Loucy (cell line): ENCODE measurements around the gene HS1BP3.

Experiments
- H2AFZ ChIP-seq: fragments of 200-600 bp; sonication (generic); 2 replicates; pipeline ENCODE4 v1.6.0; 2016; ENCODE audit warnings: antibody characterized with exemption, mild to moderate bottlenecking, low read length, moderate library complexity
- H3F3A ChIP-seq: fragments of 200-600 bp; 2 replicates; pipeline ENCODE4 v1.6.0; 2016; ENCODE audit warnings: antibody characterized with exemption, low read depth, mild to moderate bottlenecking
- H3K27me3 ChIP-seq: fragments of 200-600 bp; sonication (generic); 2 replicates; pipeline ENCODE4 v1.6.1; 2014; ENCODE audit warnings: low read length, mild to moderate bottlenecking; ENCODE audit not compliant: insufficient read depth, poor library complexity, severe bottlenecking
- H3K36me3 ChIP-seq: fragments of 200-600 bp; sonication (generic); 2 replicates; pipeline ENCODE4 v1.6.1; 2016; ENCODE audit warnings: low read length; ENCODE audit not compliant: insufficient read depth
- H3K4me1 ChIP-seq: fragments of 200-600 bp; sonication (generic); 2 replicates; pipeline ENCODE4 v1.5.1; 2014; ENCODE audit warnings: low read length, mild to moderate bottlenecking; ENCODE audit not compliant: insufficient read depth, poor library complexity, severe bottlenecking
- H3K4me2 ChIP-seq: fragments of 200-600 bp; sonication (generic); 2 replicates; pipeline ENCODE4 v1.6.0; 2014; ENCODE audit warnings: antibody characterized with exemption, low read length, low read depth, mild to moderate bottlenecking; ENCODE audit not compliant: poor library complexity, severe bottlenecking
- H3K4me3 ChIP-seq: fragments of 200-600 bp; sonication (generic); 2 replicates; pipeline ENCODE4 v1.5.1; 2014; ENCODE audit warnings: low read length, mild to moderate bottlenecking, mixed read lengths; ENCODE audit not compliant: poor library complexity, severe bottlenecking
- H3K79me2 ChIP-seq: fragments of 200-600 bp; sonication (generic); 2 replicates; pipeline ENCODE4 v1.6.1; 2014; ENCODE audit warnings: low read length; ENCODE audit not compliant: insufficient read depth
- H3K9ac ChIP-seq: fragments of 200-600 bp; sonication (generic); 2 replicates; pipeline ENCODE4 v1.6.0; 2014; ENCODE audit warnings: mild to moderate bottlenecking, low read depth, low read length, moderate library complexity; ENCODE audit not compliant: poor library complexity, severe bottlenecking
- H3K9me2 ChIP-seq: fragments of 200-600 bp; sonication (generic); replicated peaks from 2 replicates; pipeline ENCODE4 v1.6.1; 2016; ENCODE audit warnings: low read depth, low read length, mixed read lengths
- H3K9me3 ChIP-seq: fragments of 200-600 bp; sonication (generic); 2 replicates; pipeline ENCODE4 v1.6.1; 2014; ENCODE audit warnings: mild to moderate bottlenecking, antibody characterized with exemption, low read length, low read depth; ENCODE audit not compliant: insufficient read depth
- H4K20me1 ChIP-seq: fragments of 200-600 bp; sonication (generic); 2 replicates; pipeline ENCODE4 v1.6.0; 2014; ENCODE audit warnings: antibody characterized with exemption, low read length, mild to moderate bottlenecking; ENCODE audit not compliant: insufficient read depth, poor library complexity, severe bottlenecking
- EZH2phosphoT487 ChIP-seq: fragments of 200-600 bp; IDR thresholded peaks from 2 replicates; pipeline ENCODE4 v1.6.1; 2018; ENCODE audit warnings: antibody characterized with exemption, mild to moderate bottlenecking, moderate library complexity, borderline replicate concordance
- TF ChIP-seq, protein P1 (sequence below): fragments of 200-600 bp; sonication (generic); conservative IDR thresholded peaks from 2 replicates; pipeline ENCODE4 v1.5.1; 2014; ENCODE audit warnings: mild to moderate bottlenecking, antibody characterized with exemption, low read length

HS1BP3 gene

DNA sequence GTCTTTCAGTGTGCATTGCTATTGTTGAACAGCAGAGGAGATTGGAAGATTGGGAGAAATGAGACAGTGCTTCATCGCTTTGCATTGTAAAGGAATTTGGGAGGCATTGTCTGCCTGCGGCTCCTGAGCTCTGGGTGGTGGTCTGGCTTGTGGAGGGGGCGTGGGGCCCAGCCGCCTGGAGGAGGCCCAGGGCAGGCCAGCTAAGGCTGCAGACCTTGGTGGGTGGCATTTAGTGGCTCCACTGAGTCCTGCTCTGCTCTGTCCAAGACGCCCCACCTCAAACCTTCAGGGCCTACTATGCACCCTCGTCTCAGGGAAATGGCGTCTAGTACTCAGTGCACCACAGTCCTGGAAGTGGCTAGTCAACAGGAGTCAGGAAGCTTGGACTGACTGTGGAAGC is 5.7 kb upstream of the HS1BP3 start:
- H3K9me3 ChIP-seq: no peaks in the 10 kb centered on the region

GRCh38 chr2:20654535-20654813 is 3.6 kb upstream of the HS1BP3 start:
- Histone ChIP-seq H3K9me2 (no peaks in the 10 kb centered on the region), H3K79me2 (peaks cover 4% of the 10 kb centered on the region; the same call in 1 of the 2 replicates), H3K9ac (peak overlapping the region; percentile 13), H3K4me2 (peak overlapping the region; percentile 47), H3K4me1 (peaks cover 68% of the 10 kb centered on the region), H3K36me3 (no peaks in the 10 kb centered on the region), H3K4me3 (peak overlapping the region; percentile 9), H4K20me1 (no peaks in the 10 kb centered on the region), H3F3A (no peaks in the 10 kb centered on the region; the same call in 1 of the 2 replicates), H3K9me3 (no peaks in the 10 kb centered on the region), H3K27me3 (no peaks in the 10 kb centered on the region), H2AFZ (0 out of 2 replicates have a peak overlapping the region, but pooled peaks have one; percentile 30)
- no peak for TF ChIP-seq EZH2phosphoT487
- TF ChIP-seq, protein P1, sequence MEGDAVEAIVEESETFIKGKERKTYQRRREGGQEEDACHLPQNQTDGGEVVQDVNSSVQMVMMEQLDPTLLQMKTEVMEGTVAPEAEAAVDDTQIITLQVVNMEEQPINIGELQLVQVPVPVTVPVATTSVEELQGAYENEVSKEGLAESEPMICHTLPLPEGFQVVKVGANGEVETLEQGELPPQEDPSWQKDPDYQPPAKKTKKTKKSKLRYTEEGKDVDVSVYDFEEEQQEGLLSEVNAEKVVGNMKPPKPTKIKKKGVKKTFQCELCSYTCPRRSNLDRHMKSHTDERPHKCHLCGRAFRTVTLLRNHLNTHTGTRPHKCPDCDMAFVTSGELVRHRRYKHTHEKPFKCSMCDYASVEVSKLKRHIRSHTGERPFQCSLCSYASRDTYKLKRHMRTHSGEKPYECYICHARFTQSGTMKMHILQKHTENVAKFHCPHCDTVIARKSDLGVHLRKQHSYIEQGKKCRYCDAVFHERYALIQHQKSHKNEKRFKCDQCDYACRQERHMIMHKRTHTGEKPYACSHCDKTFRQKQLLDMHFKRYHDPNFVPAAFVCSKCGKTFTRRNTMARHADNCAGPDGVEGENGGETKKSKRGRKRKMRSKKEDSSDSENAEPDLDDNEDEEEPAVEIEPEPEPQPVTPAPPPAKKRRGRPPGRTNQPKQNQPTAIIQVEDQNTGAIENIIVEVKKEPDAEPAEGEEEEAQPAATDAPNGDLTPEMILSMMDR: no peak

More for the DNA sequence above, 5.7 kb upstream of the HS1BP3 start:
- TF ChIP-seq EZH2phosphoT487: no peak
- TF ChIP-seq, protein P1: no peak
- Histone ChIP-seq H3K27me3 (no peaks in the 10 kb centered on the region), H3K4me1 (peaks cover 52% of the 10 kb centered on the region), H3K36me3 (no peaks in the 10 kb centered on the region), H3K9me2 (no peaks in the 10 kb centered on the region), H2AFZ (no peak overlapping the region), H4K20me1 (no peaks in the 10 kb centered on the region), H3K4me3 (no peak overlapping the region), H3K4me2 (no peak overlapping the region), H3K9ac (no peak overlapping the region), H3F3A (no peaks in the 10 kb centered on the region; the same call in 1 of the 2 replicates), H3K79me2 (no peaks in the 10 kb centered on the region)

GRCh38 chr2:20653695-20654534 is 3.0 kb upstream of the HS1BP3 start:
- H2AFZ ChIP-seq: 0 out of 2 replicates have a peak overlapping the region, but pooled peaks have one; percentile 30
- no peaks in the 10 kb centered on the region; the same call in 1 of the 2 replicates for H3F3A ChIP-seq
- H3K27me3 ChIP-seq: no peaks in the 10 kb centered on the region
- H3K4me2 ChIP-seq: peak overlapping the region; percentile 47
- no peaks in the 10 kb centered on the region for H3K9me2 ChIP-seq
- H3K79me2 ChIP-seq: peaks cover 4% of the 10 kb centered on the region; the same call in 1 of the 2 replicates
- no peaks in the 10 kb centered on the region for H3K36me3 ChIP-seq
- H3K9me3 ChIP-seq: no peaks in the 10 kb centered on the region
- TF ChIP-seq EZH2phosphoT487: no peak
- TF ChIP-seq, protein P1: peak; percentile 45; the same call in 1 of the 2 replicates
- peaks cover 72% of the 10 kb centered on the region for H3K4me1 ChIP-seq
- H3K9ac ChIP-seq: peak overlapping the region; percentile 66
- H3K4me3 ChIP-seq: peak overlapping the region; percentile 28
- no peaks in the 10 kb centered on the region for H4K20me1 ChIP-seq
